Activated naive CD8-positive, alpha-beta T cell (primary cell): ENCODE results near the gene ZNF683.

Source experiments
- H3K27ac Mint-ChIP-seq: one replicate; pipeline ENCODE4 v1.8.0; 2021; ENCODE audit warnings: mixed read lengths
- H3K27me3 Mint-ChIP-seq: one replicate; pipeline ENCODE4 v1.8.0; 2021; ENCODE audit warnings: mixed read lengths
- H3K36me3 Mint-ChIP-seq: one replicate; pipeline ENCODE4 v1.8.0; 2021; ENCODE audit warnings: mixed read lengths
- H3K4me1 Mint-ChIP-seq: one replicate; pipeline ENCODE4 v1.8.0; 2021; ENCODE audit warnings: low read depth, mixed read lengths
- H3K4me3 Mint-ChIP-seq: one replicate; pipeline ENCODE4 v1.8.0; 2021; ENCODE audit warnings: mild to moderate bottlenecking, mixed read lengths
- H3K9me3 Mint-ChIP-seq: one replicate; pipeline ENCODE4 v1.8.0; 2021; ENCODE audit warnings: low read depth, mixed read lengths

ZNF683 gene

DNA sequence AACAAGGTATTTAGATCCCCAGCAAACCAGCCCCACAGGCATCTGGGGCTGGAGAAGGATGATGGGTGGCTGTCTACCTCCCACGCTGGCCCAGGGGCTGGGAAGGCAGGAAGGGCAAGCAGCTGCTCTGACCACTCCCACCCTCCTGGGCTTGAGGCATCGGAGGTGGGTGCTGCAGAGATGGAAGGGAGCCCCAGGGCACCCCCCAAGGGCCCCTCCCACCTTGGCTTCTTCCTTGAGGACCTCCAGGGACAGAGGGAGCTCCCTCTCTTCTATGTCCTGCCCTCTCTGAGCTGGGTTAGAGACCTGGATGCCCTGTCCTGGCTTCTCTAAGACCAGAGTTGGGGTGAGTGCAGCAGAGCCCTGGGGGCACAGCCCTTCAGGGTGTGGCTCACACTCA is 51.7 kb downstream of the ZNF683 start:
- H3K4me3 Mint-ChIP-seq, result peak overlapping the region; percentile 95
- peaks cover 64% of the 10 kb centered on the region for H3K4me1 Mint-ChIP-seq
- no peaks in the 10 kb centered on the region for H3K27me3 Mint-ChIP-seq
- peak overlapping the region; percentile 99 for H3K27ac Mint-ChIP-seq
- peaks cover 2% of the 10 kb centered on the region for H3K36me3 Mint-ChIP-seq
- H3K9me3 Mint-ChIP-seq, result no peaks in the 10 kb centered on the region

DNA sequence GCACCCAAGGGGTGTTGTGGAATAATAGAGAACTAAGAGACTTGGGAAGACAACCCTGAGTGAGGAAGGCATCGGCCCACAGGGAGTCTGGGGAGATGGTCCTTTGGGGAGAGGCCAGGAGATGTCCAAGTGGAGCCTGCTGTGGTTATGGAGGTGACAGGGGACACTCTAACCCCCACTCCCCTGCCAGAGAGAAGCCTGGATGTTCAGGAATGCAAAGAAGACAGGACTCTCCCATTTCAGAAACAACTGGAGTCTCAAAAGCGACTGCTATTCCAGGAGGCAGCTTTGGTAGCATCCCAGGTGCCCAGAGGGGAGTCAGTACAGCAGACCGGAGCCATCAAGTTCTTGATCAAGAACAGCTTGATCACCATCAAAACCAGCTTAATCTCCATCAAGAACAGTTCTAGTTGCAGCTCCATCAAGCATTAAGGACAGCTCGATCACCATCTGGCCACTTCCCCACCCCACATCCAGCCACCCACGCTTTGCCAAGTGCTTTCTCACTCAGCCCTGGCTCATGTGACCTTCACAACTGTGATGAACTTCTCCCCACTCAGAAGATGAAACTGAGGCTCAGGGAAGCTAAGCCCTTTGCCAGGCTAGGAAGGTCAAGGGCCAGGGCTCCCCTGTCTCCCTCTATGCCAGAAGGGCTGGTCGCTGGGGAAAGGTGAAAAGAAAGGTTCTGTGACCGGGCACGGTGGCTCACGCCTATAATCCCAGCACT is 54.0 kb downstream of the ZNF683 start:
- Mint-ChIP-seq H3K36me3 (peaks cover 2% of the 10 kb centered on the region), H3K4me3 (peak overlapping the region; percentile 95), H3K27ac (peak overlapping the region; percentile 93), H3K4me1 (peaks cover 81% of the 10 kb centered on the region), H3K27me3 (no peaks in the 10 kb centered on the region), H3K9me3 (no peaks in the 10 kb centered on the region)

DNA sequence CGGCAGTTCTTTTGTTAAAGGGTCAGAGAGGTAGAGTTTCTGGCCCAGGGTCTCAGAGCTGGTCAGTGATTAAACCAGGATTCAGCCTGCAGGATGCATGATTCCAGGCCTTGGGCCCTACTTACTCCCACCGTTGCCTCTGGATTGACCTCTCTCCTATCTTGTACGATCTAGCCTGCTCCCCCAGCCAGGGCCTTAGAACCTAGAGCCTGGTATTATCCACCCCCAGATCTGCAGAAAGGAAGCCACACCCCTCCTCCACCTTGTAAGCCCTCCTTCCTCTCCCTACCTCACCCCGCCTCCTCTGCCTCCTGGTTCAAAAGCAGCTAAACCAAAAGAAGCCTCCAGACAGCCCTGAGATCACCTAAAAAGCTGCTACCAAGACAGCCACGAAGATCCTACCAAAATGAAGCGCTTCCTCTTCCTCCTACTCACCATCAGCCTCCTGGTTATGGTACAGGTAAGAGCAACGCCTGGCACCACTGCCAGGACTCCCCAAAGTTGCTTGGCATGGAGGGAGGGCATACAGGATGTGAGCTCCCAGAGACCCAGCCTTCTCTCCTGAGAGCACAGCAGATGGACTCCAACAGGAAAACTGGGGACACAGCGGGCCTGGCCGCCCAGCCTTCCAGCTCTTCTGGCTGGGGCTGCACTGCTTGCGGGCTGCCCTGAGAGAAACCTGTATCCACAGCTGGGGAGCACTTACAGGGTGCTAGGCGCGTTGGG is 54.8 kb downstream of the ZNF683 start, which contains the start of gene CD52:
Gene CD52, plus strand, starts transcription at position 347 of the 726 bp plus-strand sequence. Its CDS starts 60 bp downstream, at position 407.
- Mint-ChIP-seq H3K9me3 (no peaks in the 10 kb centered on the region), H3K27me3 (no peaks in the 10 kb centered on the region), H3K4me3 (peak within 1 kb of the TSS; percentile 95), H3K36me3 (peaks cover 2% of the 10 kb centered on the region), H3K27ac (peak within 1 kb of the TSS; percentile 93), H3K4me1 (peaks cover 79% of the 10 kb centered on the region)

DNA sequence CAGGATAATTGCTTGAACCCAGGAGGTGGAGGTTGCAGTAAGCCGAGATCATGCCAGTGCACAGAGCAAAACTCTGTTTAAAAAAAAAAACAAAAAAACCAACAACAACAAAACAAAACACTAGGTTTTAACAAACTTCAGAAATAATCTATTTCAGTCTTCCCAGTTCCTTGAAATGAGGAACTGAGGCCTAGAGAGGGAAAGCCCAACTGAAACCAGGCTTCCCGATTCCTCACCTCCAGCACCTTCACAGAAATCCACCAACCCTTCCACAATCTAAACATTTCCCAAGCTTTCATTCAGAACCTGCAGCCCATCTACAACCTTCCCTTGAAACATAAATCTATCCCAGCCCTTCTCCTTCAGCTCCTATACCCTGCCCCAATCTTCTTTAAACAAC is 55.4 kb downstream of the ZNF683 start:
- Mint-ChIP-seq H3K27me3 (no peaks in the 10 kb centered on the region), H3K27ac (peak overlapping the region; percentile 93), H3K36me3 (peaks cover 2% of the 10 kb centered on the region), H3K4me3 (peak overlapping the region; percentile 95), H3K9me3 (no peaks in the 10 kb centered on the region), H3K4me1 (peaks cover 72% of the 10 kb centered on the region)

DNA sequence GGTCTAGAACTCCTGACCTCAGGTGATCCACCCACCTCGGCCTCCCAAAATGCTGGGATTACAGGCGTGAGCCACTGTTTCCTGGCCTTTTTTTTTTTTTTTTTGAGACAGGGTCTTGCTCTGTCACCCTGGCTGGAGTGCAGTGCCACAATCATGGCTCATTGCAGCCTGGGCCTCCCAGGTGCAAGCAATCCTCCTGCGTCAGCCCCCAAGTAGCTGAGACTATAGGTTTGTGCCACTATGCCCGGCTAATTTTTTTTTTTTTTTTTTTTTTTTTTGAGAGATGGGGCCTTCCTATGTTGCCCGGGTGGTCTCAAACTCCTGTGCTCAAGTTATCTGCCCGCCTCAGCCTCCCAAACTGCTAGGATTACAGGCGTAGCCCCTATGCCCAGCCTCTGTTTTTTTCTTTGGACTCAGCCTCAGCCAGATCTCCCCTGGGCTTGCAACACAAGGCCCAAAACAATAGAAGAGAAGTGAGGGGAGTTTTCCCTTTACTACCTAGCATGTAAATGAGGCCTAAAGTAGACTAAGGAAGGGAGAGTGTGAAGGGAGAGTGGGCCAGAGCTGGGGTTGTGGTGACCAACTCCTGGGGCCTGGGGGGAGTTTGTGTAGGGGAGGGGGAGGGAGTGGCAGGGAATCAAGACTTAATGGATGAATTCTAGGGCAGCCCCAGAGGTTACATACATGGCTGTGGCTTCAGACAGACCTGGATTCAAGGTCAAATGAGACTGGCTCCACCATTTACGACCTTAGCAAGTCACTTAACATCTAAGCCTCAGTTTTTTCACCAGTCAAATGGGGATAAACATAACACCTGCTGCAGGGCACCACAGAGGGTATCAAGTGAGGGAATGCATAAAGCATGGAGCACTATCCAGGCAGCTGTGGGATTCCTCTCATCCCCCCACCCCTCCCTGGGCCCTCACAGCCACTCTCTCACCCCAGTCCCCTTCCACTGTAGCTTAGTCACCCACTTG is 56.4 kb downstream of the ZNF683 start:
- H3K4me3 Mint-ChIP-seq, result peak overlapping the region; percentile 59
- H3K36me3 Mint-ChIP-seq, result no peaks in the 10 kb centered on the region
- H3K27me3 Mint-ChIP-seq, result no peaks in the 10 kb centered on the region
- peak overlapping the region; percentile 93 for H3K27ac Mint-ChIP-seq
- H3K9me3 Mint-ChIP-seq, result no peaks in the 10 kb centered on the region
- peaks cover 66% of the 10 kb centered on the region for H3K4me1 Mint-ChIP-seq

DNA sequence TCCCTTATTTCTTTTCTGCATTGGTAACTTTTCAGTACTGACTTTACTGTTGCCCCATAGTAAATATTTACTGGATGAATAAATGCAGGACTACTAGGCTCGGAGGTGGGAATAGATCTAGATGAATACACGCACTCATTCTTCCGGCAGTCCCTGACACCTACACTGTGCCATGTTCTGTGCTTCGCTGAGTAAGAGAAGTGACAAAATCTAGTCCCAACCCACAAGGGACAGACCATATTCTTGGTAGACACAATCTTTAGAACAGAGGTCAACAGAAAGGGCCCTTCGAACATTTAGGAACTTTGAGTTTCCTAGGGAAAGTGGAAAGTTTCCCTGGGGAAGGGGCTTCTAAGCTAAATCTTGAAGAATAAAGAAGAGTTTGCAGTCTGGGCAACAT is 58.0 kb downstream of the ZNF683 start:
- H3K27me3 Mint-ChIP-seq, result no peaks in the 10 kb centered on the region
- H3K4me3 Mint-ChIP-seq, result no peak overlapping the region
- no peaks in the 10 kb centered on the region for H3K36me3 Mint-ChIP-seq
- peak overlapping the region; percentile 85 for H3K27ac Mint-ChIP-seq
- H3K4me1 Mint-ChIP-seq, result peaks cover 52% of the 10 kb centered on the region
- no peaks in the 10 kb centered on the region for H3K9me3 Mint-ChIP-seq
